T-helper 1 cell treated with Interleukin-12 subunit alpha and Interleukin-12 subunit beta and Interleukin-4 antibody, amounts not matched to agents 30 μg/mL and 1 μg/mL, for 36 hours (primary cell): Measurements from ENCODE around the gene MYL5.
"Not testable (repeated sequence)": the region's sequence is repeated elsewhere in the genome, so short reads cannot be mapped to it uniquely, and the experiment has no call there.

Experiments used
- H3K27ac Mint-ChIP-seq: one replicate; pipeline ENCODE4 v1.8.0; 2021; ENCODE audit warnings: mild to moderate bottlenecking, mixed read lengths
- H3K27me3 Mint-ChIP-seq: one replicate; pipeline ENCODE4 v1.8.0; 2021; ENCODE audit warnings: low read depth, mixed read lengths
- H3K36me3 Mint-ChIP-seq: one replicate; pipeline ENCODE4 v1.8.0; 2021; ENCODE audit warnings: low read depth, mixed read lengths
- H3K4me1 Mint-ChIP-seq: one replicate; pipeline ENCODE4 v1.8.0; 2021; ENCODE audit warnings: low read depth, mixed read lengths
- H3K4me3 Mint-ChIP-seq: one replicate; pipeline ENCODE4 v1.8.0; 2021; ENCODE audit warnings: mild to moderate bottlenecking, moderate library complexity, mixed read lengths
- H3K9me3 Mint-ChIP-seq: one replicate; pipeline ENCODE4 v1.8.0; 2021; ENCODE audit warnings: mixed read lengths

Gene MYL5

DNA sequence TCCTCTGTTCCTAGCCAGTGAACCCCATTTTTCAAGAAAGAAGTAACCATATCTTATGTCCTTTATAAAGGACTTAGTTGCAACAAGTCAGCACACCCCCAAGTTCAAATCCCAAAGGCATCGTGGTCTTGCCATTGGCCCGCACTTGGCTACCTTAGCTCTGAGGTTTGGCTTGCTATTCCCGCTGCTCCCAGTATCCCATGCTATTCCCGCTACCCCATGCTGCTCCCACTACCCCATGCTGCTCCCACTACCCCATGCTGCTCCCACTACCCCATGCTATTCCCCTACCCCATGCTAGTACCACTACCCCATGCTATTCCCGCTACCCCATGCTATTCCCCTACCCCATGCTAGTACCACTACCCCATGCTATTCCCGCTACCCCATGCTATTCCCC, 6.1 kb upstream of the MYL5 start:
- H3K9me3 Mint-ChIP-seq, H3K27me3 Mint-ChIP-seq, H3K4me3 Mint-ChIP-seq, H3K4me1 Mint-ChIP-seq, H3K27ac Mint-ChIP-seq: not testable (repeated sequence)
- H3K36me3 Mint-ChIP-seq, result peaks cover 17% of the 10 kb centered on the region

- not testable (repeated sequence) for H3K9me3 Mint-ChIP-seq, H3K4me3 Mint-ChIP-seq, H3K27me3 Mint-ChIP-seq, H3K27ac Mint-ChIP-seq, H3K4me1 Mint-ChIP-seq
- H3K36me3 Mint-ChIP-seq, result peaks cover 20% of the 10 kb centered on the region
These were observed 4.4 kb upstream of the MYL5 start for GRCh38 chr4:669806-670559.

DNA sequence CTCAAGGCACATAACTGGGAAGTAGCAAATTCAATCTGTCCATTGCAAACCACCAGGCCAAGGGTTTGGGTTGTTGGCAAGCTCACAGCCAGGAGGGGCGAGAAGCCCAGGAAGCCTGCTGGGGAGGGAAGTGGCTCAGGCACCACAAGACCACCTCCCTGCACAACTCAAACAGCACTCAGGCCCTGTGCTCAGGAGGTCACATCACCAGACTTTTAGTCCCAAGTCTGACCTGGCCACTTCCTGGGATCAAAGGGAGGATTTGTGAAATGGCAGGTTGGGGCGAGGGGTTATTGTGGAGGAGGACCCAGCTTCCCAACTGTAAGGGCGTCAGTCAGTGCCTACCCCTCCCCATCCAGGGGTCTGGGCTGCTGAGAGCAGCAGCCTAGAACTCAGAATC, 2.6 kb upstream of the MYL5 start:
- Mint-ChIP-seq H3K4me1 (peaks cover 7% of the 10 kb centered on the region), H3K27ac (no peak overlapping the region), H3K36me3 (peaks cover 20% of the 10 kb centered on the region), H3K27me3 (no peaks in the 10 kb centered on the region), H3K4me3 (no peak overlapping the region), H3K9me3 (no peaks in the 10 kb centered on the region)

GRCh38 chr4:673349-674091, 822 bp upstream of the MYL5 start:
- no peaks in the 10 kb centered on the region for H3K9me3 Mint-ChIP-seq
- peaks cover 7% of the 10 kb centered on the region for H3K4me1 Mint-ChIP-seq
- H3K36me3 Mint-ChIP-seq, result peaks cover 20% of the 10 kb centered on the region
- peak overlapping the region; percentile 81 for H3K27ac Mint-ChIP-seq
- H3K27me3 Mint-ChIP-seq, result no peaks in the 10 kb centered on the region
- peak overlapping the region; percentile 86 for H3K4me3 Mint-ChIP-seq

DNA sequence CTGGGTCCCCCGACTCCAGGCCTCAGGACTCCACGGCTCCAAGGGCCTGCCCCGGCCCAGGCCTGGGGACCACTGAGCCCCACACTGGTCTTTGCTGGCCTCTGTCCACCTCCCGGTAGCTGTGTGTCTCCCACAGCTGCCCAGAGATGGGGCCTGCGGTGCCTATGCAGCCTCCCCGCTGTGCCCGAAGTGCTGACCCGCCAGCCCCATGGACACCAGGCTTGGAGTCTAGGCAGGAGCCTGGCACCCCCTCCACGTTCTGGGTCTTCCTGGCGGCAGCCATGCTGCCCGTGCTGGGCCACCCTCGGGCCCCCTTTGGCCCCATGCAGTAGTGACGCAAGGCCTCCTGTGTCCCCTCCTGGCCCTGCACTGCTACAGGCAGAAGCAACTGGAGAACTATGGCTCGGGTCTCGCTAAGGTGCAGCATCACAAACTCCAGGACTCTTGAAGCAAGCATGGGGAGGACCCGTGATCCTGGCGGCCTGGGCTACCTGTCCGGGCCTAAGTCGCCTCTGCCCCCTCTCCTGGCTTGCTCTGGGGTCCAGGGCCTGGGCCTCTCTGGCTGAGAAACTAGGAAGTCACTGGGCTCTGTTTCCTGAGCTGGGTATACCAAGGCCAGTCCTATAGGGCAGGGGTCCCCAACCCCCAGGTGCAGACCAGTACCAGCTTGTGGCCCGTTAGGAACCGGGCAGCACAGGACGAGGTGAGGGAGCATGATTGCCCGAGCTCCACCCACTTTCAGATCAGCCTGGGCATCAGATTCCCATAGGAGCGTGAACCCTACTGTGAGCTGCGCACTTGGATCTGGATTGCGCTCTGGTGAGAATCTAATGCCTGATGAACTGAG, 917 bp downstream of the MYL5 start:
- H3K4me3 Mint-ChIP-seq, result peak overlapping the region; percentile 77
- H3K27ac Mint-ChIP-seq, result peak overlapping the region; percentile 79
- H3K9me3 Mint-ChIP-seq, result no peaks in the 10 kb centered on the region
- no peaks in the 10 kb centered on the region for H3K27me3 Mint-ChIP-seq
- H3K4me1 Mint-ChIP-seq, result peaks cover 7% of the 10 kb centered on the region
- peaks cover 20% of the 10 kb centered on the region for H3K36me3 Mint-ChIP-seq

DNA sequence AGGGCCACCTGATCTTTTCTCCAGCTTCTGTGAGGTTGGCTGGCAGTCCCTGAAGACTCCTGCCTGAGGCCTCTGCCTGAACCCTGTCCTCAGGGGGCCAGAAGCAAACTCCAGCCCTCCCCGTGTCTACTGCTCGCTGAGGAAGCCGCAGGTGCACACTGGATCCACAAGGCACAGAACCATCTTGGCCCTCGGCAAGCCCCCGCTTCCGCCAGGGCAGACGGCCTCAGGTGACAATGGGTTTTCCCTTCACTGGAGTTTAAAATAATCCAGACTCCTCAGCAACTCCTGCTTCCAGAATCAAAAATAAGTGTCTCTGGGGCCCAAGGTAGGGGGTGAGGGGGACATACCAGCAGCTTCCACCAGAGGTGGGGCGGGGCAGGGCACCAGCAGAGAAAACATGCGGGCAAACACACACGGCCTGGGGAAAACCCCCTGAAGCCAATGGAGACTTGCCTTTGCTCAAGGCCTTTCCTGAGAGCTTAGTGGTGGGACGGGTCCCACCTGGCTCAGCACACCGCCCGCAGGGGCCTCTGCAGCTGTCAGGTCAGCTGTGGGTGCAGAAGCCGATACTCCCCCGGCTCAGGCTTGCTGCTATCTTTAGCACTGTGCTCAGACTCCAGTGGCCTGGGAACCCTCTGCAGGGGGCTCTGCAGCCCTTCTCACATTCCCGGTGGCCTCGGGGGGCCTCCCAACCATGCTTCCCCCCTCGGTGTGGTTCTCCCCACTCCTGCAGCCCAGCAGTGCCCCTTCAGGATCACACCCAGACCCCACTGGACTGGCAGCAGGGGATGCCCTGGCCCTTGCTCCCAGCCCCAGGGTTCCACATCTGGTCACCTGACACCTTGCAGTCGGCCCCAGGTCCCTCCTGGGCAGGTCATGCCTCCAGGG, 1.9 kb downstream of the MYL5 start:
- Mint-ChIP-seq H3K4me1 (peaks cover 9% of the 10 kb centered on the region), H3K9me3 (no peaks in the 10 kb centered on the region), H3K27me3 (no peaks in the 10 kb centered on the region), H3K36me3 (peaks cover 14% of the 10 kb centered on the region), H3K4me3 (peak overlapping the region; percentile 42), H3K27ac (peak overlapping the region; percentile 31)

DNA sequence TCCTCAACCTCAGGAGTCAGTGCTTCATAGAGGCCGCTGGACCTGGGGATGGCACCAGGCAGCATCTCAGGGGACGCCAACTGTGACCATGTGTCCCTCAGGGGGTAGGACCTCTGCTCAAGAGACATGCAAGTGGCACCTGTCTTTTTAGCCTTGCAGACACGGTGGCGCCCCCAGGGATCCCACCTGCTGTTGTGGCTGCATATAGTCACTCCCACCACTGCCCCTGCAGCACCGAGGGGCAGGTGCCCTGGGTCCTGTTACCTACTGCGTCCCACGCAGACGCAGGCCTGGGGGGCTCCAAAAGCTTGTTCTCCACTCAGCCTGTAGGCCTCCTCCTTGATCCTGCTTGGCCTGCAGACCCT, 2.5 kb downstream of the MYL5 start:
- Mint-ChIP-seq H3K4me3 (peak overlapping the region; percentile 42), H3K27ac (no peak overlapping the region)

DNA sequence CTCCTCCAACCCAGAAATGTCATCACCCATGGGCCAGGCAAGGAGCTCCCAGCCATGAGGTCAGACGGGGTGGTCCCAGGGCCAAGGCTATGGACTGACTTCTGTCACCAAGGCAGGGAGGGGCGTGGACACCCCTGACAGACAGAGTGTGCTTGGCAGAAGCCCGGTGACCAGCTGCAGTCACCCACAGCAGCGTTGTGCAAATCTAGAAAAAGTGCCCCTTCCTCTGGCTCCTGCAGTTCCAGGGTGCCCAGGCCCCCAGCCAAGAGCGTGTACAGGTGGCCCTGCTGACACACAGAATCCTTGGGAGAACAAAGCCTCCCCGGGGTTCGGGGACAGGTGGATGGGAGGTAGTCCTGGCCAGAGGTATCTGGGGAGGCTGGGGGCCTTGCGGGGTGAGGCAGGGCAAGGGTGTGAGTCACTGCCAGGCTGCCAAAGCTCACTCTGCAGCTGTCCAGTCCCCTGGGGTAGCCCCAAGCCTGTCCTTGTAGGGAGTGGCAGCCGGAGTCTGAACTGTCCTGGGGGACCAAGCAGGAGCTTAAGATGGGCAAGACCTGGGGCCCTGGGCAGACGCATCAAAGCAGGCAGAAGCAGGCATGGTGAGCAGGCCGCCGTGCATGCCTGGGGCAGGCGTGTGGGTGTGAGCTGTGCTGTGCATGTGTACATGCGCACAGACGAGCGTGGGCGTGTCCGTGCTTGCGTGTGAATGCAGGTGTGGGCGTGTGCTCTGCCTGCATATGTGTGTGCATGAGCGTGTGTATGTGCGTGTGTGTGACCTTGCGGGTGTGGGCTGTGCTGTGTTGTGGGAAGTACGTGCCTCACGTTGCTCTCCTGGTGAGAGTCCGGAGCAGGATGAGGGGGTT, 3.3 kb downstream of the MYL5 start:
- no peaks in the 10 kb centered on the region for H3K27me3 Mint-ChIP-seq
- no peaks in the 10 kb centered on the region for H3K9me3 Mint-ChIP-seq
- H3K27ac Mint-ChIP-seq, result no peak overlapping the region
- peaks cover 9% of the 10 kb centered on the region for H3K4me1 Mint-ChIP-seq
- peaks cover 8% of the 10 kb centered on the region for H3K36me3 Mint-ChIP-seq
- no peak overlapping the region for H3K4me3 Mint-ChIP-seq

More for the DNA sequence above, 2.5 kb downstream of the MYL5 start:
- Mint-ChIP-seq H3K36me3 (peaks cover 13% of the 10 kb centered on the region), H3K27me3 (no peaks in the 10 kb centered on the region), H3K4me1 (peaks cover 9% of the 10 kb centered on the region), H3K9me3 (no peaks in the 10 kb centered on the region)

GRCh38 chr4:678331-679103, 4.2 kb downstream of the MYL5 start:
- H3K9me3 Mint-ChIP-seq, result no peaks in the 10 kb centered on the region
- no peaks in the 10 kb centered on the region for H3K27me3 Mint-ChIP-seq
- H3K4me1 Mint-ChIP-seq, result peaks cover 3% of the 10 kb centered on the region
- H3K36me3 Mint-ChIP-seq, result peaks cover under 1% of the 10 kb centered on the region
- no peak overlapping the region for H3K4me3 Mint-ChIP-seq
- no peak overlapping the region for H3K27ac Mint-ChIP-seq

DNA sequence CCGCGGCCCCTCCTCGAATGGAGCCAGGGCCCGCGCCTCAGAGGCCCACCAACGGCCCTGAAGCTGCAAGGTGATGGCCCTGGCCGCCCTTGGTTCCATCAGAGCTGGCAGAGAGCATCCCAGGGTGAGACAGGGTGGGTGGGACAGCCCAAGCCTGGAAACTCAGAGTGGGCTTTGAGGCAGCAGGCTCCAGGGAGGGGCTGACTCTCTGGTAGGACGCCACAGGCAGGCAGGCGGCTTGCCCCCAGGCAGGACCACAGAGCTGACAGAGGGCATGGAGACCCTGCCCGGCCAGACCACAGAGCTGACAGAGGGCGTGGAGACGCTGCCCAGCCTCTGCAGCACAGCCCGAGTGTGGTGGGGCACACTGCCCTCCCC, 4.8 kb downstream of the MYL5 start:
- Mint-ChIP-seq H3K4me3 (no peak overlapping the region), H3K27ac (no peak overlapping the region), H3K4me1 (peaks cover 3% of the 10 kb centered on the region), H3K27me3 (no peaks in the 10 kb centered on the region), H3K9me3 (no peaks in the 10 kb centered on the region), H3K36me3 (no peaks in the 10 kb centered on the region)

- H3K27me3 Mint-ChIP-seq, result no peaks in the 10 kb centered on the region
- H3K36me3 Mint-ChIP-seq, result no peaks in the 10 kb centered on the region
- no peaks in the 10 kb centered on the region for H3K9me3 Mint-ChIP-seq
- H3K27ac Mint-ChIP-seq, result no peak overlapping the region
- peaks cover 3% of the 10 kb centered on the region for H3K4me1 Mint-ChIP-seq
- no peak overlapping the region for H3K4me3 Mint-ChIP-seq
These were observed 5.3 kb downstream of the MYL5 start for GRCh38 chr4:679629-680028.

DNA sequence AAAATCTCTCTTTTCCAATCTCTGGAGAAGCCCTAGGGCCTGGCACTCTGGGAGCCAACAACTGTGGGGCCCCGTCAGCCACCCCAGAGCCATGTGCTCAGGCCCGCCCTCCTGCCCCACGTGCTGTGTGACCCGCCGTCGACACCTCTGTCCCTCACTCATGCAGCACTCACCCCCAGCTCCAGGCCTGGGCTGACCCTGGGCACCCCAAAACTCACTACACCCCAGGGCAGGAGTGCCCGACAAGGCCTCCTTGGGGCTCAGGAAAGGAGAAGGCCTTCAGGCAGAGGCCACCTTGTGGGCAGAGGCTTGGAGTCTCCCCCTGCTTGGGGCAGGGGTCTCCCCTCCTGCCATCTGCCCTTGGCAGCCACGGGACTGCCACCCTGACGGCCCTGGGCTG, 5.7 kb downstream of the MYL5 start:
- Mint-ChIP-seq H3K9me3 (no peaks in the 10 kb centered on the region), H3K4me3 (no peak overlapping the region), H3K27me3 (no peaks in the 10 kb centered on the region), H3K4me1 (peaks cover 3% of the 10 kb centered on the region), H3K27ac (no peak overlapping the region), H3K36me3 (no peaks in the 10 kb centered on the region)

- peak overlapping the region; percentile 28 for H3K4me3 Mint-ChIP-seq
- no peaks in the 10 kb centered on the region for H3K36me3 Mint-ChIP-seq
- H3K27ac Mint-ChIP-seq, result no peak overlapping the region
- H3K9me3 Mint-ChIP-seq, result no peaks in the 10 kb centered on the region
- H3K4me1 Mint-ChIP-seq, result peaks cover 3% of the 10 kb centered on the region
- H3K27me3 Mint-ChIP-seq, result no peaks in the 10 kb centered on the region
These were observed 6.2 kb downstream of the MYL5 start for GRCh38 chr4:680551-680927.
